ENCODE data around the gene CLEC18C. TPM values are rescaled to one million over a fixed set of nuclear protein-coding genes. Genes with fewer than 3 reads are reported as not detected.
"Not testable (repeated sequence)": the region's sequence is repeated elsewhere in the genome, so short reads cannot be mapped to it uniquely, and the experiment has no call there.

The CLEC18C gene
- total and polyA plus RNA-seq, 2 experiments from 2014 or later, result 0.36 TPM; not detected in 1

DNA sequence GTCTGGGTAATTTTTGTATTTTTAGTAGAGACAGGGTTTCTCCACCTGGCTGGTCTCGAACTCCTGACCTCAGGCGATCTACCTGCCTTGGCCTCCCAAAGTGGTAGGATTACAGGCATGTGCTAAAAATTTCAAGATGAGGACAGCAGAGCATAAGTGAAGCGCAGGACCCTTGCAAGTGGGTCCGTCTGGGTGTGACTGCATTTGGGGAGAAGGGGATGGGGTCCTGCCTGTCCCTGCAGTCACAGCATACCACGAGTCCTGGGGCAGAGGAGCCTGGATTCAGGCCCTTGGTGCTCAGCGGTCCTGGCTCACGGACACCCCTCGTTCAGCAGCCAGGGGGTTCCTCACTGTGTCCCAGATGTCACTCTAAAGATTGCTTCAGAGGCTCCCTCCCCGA, 24.6 kb downstream of the CLEC18C start:
- not testable (repeated sequence) for DNase-seq (ENCODE audit: low read depth in 1 of 2, low spot score in 1 of 2); H3K9me3 ChIP-seq (ENCODE audit: low read depth); H3K27me3 ChIP-seq; H3K4me1 ChIP-seq (ENCODE audit: low read depth); H3K36me3 ChIP-seq; H3K27ac ChIP-seq; H3K4me3 ChIP-seq

DNA sequence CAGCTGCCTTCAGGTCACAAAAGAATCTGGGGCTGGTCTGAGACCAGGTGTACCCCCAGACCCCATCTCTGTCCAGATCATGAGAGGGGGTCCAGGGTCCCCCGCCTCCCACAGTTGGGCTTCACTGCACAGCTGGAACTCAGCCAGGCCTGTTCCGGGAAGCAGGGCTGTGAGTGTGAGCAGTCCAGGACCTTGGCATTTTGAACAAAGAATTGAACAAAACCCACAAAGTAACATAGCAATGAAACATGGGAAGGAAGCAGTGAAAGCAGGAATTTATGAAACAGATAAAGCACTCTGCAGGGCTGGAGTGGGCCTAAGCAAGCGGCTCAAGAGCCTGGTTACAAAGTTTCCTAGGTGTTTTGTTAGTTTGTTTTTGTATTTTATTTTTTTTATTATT, 25.1 kb downstream of the CLEC18C start:
- H3K4me3 ChIP-seq; H3K27me3 ChIP-seq; H3K9me3 ChIP-seq (ENCODE audit: low read depth); H3K36me3 ChIP-seq; H3K27ac ChIP-seq; H3K4me1 ChIP-seq (ENCODE audit: low read depth): not testable (repeated sequence)
- peak in 1 of 2 donors; percentile 65 for DNase-seq (ENCODE audit: low read depth in 1 of 2, low spot score in 1 of 2)

DNA sequence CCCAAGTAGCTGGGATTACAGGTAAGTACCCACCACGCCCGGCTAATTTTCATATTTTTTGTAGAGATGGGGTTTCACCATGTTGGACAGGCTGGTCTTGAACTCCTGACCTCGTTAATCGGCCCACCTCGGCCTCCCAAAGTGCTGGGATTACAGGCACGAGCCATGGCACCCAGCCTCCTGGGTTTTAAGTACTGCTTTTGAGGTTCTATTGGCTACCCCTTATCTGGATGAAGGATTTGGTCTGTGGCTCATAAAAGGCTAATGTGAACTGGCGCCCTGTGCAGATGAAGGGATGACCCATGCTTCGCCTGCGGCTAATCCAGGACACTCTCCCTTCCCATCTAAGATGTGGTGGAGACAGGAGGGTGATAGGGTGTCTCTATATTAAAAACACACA, 25.6 kb downstream of the CLEC18C start:
- H3K27ac ChIP-seq; H3K9me3 ChIP-seq (ENCODE audit: low read depth); H3K4me3 ChIP-seq; H3K27me3 ChIP-seq; H3K36me3 ChIP-seq; H3K4me1 ChIP-seq (ENCODE audit: low read depth); DNase-seq (ENCODE audit: low read depth in 1 of 2, low spot score in 1 of 2): not testable (repeated sequence)

DNA sequence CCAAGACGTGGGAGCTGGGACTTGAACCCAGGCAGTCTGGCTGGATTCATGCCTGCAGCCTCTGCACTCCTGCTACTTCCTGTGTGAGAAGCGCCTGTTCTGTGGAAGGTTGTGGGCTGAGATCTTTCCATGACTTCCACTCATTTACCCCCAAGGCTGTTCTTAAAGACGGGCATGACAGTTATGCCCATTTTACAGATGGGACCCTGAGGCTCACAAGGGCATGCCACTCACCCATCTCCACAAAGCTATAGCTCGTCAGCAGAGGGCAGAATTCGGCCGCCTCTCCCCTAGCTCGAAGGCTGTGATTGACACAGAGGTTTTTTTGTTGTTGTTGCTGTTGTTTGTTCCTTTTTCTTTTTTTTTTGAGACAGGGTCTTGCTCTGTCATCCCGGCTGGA, 26.5 kb downstream of the CLEC18C start:
- H3K27ac ChIP-seq; DNase-seq (ENCODE audit: low read depth in 1 of 2, low spot score in 1 of 2); H3K9me3 ChIP-seq (ENCODE audit: low read depth); H3K4me3 ChIP-seq; H3K27me3 ChIP-seq; H3K4me1 ChIP-seq (ENCODE audit: low read depth); H3K36me3 ChIP-seq: not testable (repeated sequence)

DNA sequence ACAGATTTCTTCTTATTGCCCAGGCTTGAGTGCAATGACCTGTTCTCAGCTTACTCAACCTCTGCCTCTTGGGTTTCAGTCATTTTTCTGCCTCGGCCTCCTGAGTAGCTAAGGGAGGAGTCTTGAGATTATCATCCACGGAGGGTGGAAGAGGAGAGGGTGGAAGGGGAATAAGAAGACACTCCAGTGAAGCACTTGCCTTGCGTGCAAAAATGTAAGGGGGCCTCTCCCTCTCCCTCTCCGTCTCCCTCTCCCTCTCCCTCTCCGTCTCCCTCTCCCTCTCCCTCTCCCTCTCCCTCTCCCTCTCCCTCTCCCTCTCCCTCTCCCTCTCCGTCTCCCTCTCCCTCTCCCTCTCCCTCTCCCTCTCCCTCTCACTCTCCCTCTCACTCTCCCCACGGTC, 29.9 kb downstream of the CLEC18C start:
- H3K27me3 ChIP-seq; DNase-seq (ENCODE audit: low read depth in 1 of 2, low spot score in 1 of 2); H3K9me3 ChIP-seq (ENCODE audit: low read depth); H3K36me3 ChIP-seq; H3K27ac ChIP-seq; H3K4me1 ChIP-seq (ENCODE audit: low read depth); H3K4me3 ChIP-seq: not testable (repeated sequence)

DNA sequence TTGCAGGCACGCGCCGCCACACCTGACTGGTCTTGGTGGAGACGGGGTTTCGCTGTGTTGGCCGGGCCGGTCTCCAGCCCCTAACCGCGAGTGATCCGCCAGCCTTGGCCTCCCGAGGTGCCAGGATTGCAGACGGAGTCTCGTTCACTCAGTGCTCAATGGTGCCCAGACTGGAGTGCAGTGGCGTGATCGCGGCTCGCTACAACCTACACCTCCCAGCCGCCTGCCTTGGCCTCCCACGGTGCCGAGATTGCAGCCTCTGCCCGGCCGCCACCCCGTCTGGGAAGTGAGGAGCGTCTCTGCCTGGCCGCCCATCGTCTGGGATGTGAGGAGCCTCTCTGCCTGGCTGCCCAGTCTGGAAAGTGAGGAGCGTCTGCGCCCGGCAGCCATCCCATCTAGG, 30.4 kb downstream of the CLEC18C start:
- H3K4me1 ChIP-seq (ENCODE audit: low read depth); H3K27me3 ChIP-seq; H3K27ac ChIP-seq; H3K4me3 ChIP-seq; H3K9me3 ChIP-seq (ENCODE audit: low read depth); H3K36me3 ChIP-seq; DNase-seq (ENCODE audit: low read depth in 1 of 2, low spot score in 1 of 2): not testable (repeated sequence)

DNA sequence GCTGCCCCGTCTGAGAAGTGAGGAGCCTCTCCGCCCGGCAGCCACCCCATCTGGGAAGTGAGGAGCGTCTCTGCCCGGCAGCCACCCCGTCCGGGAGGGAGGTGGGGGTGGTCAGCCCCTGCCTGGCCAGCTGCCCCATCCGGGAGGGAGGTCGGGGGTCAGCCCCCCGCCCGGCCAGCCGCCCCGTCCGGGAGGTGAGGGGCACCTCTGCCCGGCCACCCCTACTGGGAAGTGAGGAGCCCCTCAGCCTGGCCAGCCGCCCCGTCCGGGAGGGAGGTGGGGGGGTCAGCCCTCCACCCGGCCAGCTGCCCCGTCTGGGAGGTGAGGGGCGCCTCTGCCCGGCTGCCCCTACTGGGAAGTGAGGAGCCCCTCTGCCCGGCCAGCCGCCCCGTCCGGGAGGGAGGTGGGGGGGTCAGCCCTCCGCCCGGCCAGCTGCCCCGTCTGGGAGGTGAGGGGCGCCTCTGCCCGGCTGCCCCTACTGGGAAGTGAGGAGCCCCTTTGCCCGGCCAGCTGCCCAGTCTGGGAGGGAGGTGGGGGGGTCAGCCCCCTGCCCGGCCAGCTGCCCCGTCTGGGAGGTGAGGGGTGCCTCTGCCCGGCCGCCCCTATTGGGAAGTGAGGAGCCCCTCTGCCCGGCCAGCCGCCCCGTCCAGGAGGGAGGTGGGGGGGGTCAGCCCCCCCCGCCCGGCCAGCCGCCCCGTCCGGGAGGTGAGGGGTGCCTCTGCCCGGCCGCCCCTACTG, 31.2 kb downstream of the CLEC18C start:
- H3K27ac ChIP-seq; DNase-seq (ENCODE audit: low read depth in 1 of 2, low spot score in 1 of 2); H3K9me3 ChIP-seq (ENCODE audit: low read depth); H3K27me3 ChIP-seq; H3K4me1 ChIP-seq (ENCODE audit: low read depth); H3K36me3 ChIP-seq; H3K4me3 ChIP-seq: not testable (repeated sequence)

DNA sequence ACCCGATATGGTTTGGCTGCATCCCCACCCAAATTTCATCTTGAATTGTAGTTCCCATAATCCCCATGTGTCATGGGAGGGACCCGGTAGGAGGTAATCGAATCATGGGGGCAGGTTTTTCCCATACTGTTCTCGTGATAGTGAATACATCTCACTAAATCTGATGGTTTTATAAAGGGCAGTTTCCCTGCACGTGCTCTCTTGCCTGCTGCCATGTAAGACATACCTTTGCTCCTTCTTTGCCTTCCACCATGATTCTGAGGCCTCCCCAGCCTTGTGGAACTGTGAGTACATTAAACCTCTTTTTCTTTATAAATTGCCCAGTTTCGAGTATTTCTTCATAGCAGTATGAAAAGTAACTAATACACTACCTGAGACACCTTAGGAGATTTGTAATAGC, 32.8 kb downstream of the CLEC18C start:
- not testable (repeated sequence) for H3K36me3 ChIP-seq; H3K27ac ChIP-seq; DNase-seq (ENCODE audit: low read depth in 1 of 2, low spot score in 1 of 2); H3K4me1 ChIP-seq (ENCODE audit: low read depth); H3K9me3 ChIP-seq (ENCODE audit: low read depth); H3K4me3 ChIP-seq; H3K27me3 ChIP-seq

DNA sequence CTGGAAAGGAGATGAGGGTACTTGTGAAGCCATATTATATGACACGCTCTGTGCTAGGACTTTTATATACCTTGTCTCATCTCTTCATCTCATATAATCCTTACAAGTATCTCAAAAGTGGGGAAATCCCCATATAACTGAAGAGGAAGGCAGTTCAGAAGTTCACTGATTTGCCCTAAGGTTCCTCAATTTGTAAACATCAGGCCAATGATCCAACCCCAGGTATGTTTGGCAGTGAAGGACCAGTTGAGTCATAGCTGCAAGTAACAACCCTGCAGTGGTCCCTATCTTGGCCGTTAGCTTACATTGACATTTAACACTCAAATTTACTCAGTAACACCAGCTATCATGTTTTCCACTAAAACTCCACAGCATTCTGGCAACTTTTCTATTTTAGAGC, 45.0 kb downstream of the CLEC18C start:
- not testable (repeated sequence) for H3K9me3 ChIP-seq (ENCODE audit: low read depth); H3K27me3 ChIP-seq; DNase-seq (ENCODE audit: low read depth in 1 of 2, low spot score in 1 of 2)

DNA sequence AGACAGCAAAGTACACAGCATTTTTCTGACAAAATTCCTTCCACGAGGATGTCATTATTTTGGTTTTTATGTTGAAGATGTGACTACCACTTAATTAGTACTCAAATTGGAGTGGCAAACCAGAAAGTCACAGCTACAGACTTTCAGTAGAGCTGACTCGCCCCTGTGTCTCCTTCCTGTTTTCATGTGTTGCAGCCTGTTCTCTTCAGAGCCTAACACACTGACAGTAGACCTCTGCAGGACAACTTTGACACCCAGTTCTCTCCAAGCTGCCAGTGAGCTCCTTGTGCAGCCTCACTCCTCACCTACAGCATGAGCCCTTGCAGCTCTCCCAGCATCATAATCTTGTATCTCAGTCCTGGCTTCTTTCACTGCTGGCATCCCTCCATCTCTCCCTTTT, 49.0 kb downstream of the CLEC18C start:
- not testable (repeated sequence) for DNase-seq (ENCODE audit: low read depth in 1 of 2, low spot score in 1 of 2); H3K4me1 ChIP-seq (ENCODE audit: low read depth); H3K36me3 ChIP-seq; H3K4me3 ChIP-seq; H3K27me3 ChIP-seq; H3K9me3 ChIP-seq (ENCODE audit: low read depth); H3K27ac ChIP-seq

More for the DNA sequence above, 45.0 kb downstream of the CLEC18C start:
- H3K4me1 ChIP-seq (ENCODE audit: low read depth); H3K4me3 ChIP-seq; H3K36me3 ChIP-seq; H3K27ac ChIP-seq: not testable (repeated sequence)

DNA sequence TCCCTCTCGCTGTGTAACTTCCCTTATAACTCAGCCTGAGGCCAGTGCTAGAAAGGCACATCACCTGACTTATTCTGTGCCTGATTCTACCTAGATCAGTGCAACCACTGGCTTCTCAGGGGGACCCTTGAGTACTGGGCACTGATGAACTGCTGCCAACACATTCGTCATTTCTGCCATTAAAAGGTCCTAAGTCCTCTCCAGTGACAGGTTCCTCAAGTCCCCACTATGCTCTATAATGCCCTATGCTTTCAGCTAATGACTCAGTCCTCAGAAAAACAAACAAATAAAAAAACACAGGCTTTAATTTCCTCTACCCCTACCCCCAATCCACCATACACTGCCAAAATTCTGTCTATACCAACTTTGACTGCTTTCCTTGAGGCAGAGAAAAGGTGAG, 49.6 kb downstream of the CLEC18C start:
- not testable (repeated sequence) for DNase-seq (ENCODE audit: low read depth in 1 of 2, low spot score in 1 of 2); H3K4me3 ChIP-seq; H3K27me3 ChIP-seq; H3K4me1 ChIP-seq (ENCODE audit: low read depth); H3K9me3 ChIP-seq (ENCODE audit: low read depth); H3K36me3 ChIP-seq; H3K27ac ChIP-seq

DNA sequence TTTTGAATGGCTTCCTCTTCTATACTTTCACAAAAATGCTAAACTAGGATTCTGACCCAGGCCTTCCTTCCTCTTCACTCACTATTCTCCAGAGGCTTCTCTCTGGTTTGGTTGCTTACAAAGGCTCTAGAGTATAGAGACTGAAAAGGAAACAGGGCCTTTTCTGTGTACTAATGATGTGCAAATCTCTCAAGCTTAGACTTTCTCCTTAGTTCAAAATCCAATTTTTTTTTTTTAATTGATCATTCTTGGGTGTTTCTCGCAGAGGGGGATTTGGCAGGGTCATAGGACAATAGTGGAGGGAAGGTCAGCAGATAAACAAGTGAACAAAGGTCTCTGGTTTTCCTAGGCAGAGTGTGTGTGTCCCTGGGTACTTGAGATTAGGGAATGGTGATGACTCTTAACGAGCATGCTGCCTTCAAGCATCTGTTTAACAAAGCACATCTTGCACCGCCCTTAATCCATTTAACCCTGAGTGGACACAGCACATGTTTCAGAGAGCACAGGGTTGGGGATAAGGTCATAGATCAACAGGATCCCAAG, 50.5 kb downstream of the CLEC18C start:
- not testable (repeated sequence) for DNase-seq (ENCODE audit: low read depth in 1 of 2, low spot score in 1 of 2); H3K4me1 ChIP-seq (ENCODE audit: low read depth); H3K27me3 ChIP-seq; H3K4me3 ChIP-seq; H3K9me3 ChIP-seq (ENCODE audit: low read depth); H3K27ac ChIP-seq; H3K36me3 ChIP-seq

DNA sequence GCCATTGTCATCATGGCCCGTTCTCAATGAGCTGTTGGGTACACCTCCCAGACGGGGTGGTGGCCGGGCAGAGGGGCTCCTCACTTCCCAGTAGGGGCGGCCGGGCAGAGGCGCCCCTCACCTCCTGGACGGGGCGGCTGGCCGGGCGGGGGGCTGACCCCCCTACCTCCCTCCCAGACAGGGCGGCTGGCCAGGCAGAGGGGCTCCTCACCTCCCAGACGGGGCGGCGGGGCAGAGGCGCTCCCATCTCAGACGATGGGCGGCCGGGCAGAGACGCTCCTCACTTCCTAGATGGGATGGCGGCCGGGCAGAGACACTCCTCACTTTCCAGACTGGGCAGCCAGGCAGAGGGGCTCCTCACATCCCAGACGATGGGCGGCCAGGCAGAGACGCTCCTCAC, 51.1 kb downstream of the CLEC18C start:
- H3K27ac ChIP-seq; H3K9me3 ChIP-seq (ENCODE audit: low read depth); H3K27me3 ChIP-seq; DNase-seq (ENCODE audit: low read depth in 1 of 2, low spot score in 1 of 2); H3K36me3 ChIP-seq; H3K4me1 ChIP-seq (ENCODE audit: low read depth); H3K4me3 ChIP-seq: not testable (repeated sequence)

DNA sequence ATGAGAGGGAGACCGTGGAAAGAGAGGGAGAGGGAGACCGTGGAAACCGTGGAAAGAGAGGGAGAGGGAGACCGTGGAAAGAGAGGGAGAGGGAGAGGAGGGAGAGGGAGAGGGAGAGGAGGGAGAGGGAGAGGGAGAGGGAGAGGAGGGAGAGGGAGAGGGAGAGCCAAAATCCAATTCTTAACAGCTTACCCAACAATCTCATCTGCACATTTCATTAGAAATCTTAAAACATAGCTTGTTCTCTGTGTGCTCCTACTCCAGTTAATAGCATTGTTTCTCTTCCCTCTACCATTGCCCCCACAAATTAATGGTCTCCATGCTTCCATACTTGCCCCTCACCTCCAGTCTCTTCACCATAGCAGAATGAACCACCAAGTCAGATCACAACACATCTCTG, 51.8 kb downstream of the CLEC18C start:
- not testable (repeated sequence) for H3K4me1 ChIP-seq (ENCODE audit: low read depth); H3K36me3 ChIP-seq; H3K9me3 ChIP-seq (ENCODE audit: low read depth); DNase-seq (ENCODE audit: low read depth in 1 of 2, low spot score in 1 of 2); H3K4me3 ChIP-seq; H3K27ac ChIP-seq; H3K27me3 ChIP-seq

DNA sequence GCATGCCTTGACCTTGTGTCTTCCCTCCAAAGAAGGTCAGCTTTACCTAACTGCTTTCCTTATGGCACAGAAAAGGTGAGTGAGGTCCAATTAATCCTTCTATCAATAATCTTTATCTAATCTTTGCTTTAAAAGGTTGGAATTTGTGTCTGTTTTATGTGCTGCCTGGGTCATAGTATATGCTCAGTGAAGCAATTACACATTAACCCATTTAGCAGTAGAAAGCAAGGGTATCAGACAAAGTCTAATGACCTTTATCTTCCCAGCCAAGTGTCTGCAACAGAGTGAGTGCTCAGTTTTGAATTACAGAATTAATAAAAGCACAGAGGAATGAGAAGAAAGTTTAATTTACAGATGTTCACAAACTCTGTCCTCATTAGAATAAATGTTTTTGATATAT, 52.4 kb downstream of the CLEC18C start:
- DNase-seq (ENCODE audit: low read depth in 1 of 2, low spot score in 1 of 2); H3K27me3 ChIP-seq; H3K4me3 ChIP-seq: not testable (repeated sequence)

More for the DNA sequence above, 52.4 kb downstream of the CLEC18C start:
- not testable (repeated sequence) for H3K36me3 ChIP-seq; H3K4me1 ChIP-seq (ENCODE audit: low read depth); H3K9me3 ChIP-seq (ENCODE audit: low read depth); H3K27ac ChIP-seq
